HCT116 (cell line): ENCODE measurements around the gene TRIM24. TPM values are rescaled to one million over a fixed set of nuclear protein-coding genes. Genes with fewer than 3 reads are reported as not detected.
A peak's percentile ranks its signal among the peaks of the same experiment; 100 is the strongest.

Experiments used
- ATAC-seq: fragments of 200-7000 bp; cut with Tn5 transposase; 2 replicates; pipeline ENCODE4 v1.9.1; 2020; ENCODE audit warnings: mild to moderate bottlenecking, moderate library complexity
- BruUV-seq: library from RNA; stranded (reverse); fragments of 400-500 nt; replicated peaks from 2 replicates; lab custom pipeline; 2021; lab: Mats Ljungman, UMichigan
- CTCF ChIA-PET: fragments of 300-600 bp; sonication (Branson Sonifier 250); formaldehyde crosslinking; loops from one replicate; lab custom pipeline; 2021; ENCODE audit warnings: antibody characterized with exemption; lab: Charles Lee
- POLR2A ChIA-PET: fragments of 300-600, 350-600 bp; sonication (Branson Sonifier 250); formaldehyde crosslinking; loops from one replicate; lab custom pipeline; 2021; ENCODE audit warnings: antibody characterized with exemption; lab: Charles Lee
- RAD21 ChIA-PET, 2 experiments: fragments of 300-600 bp; sonication (Branson Sonifier 250); formaldehyde crosslinking; loops; one replicate each; lab custom pipeline; 2023; ENCODE audit warnings: low total read pairs in 2 of 2; ENCODE audit not compliant: uncharacterized antibody in 2 of 2, unreplicated experiment in 2 of 2, low non-redundant PET in 1 of 2; lab: Charles Lee
- DNase-seq: peaks from one replicate; pipeline ENCODE4 v3.0.0-alpha.2; 2010; ENCODE audit warnings: low read depth, low spot score
- H2AFZ ChIP-seq: fragments of 200-600 bp; shearing (Covaris generic), sonication (generic); 2 replicates; pipeline ENCODE4 v1.6.1; 2017; ENCODE audit warnings: low read depth, mixed run types, mixed read lengths, antibody characterized with exemption, low read length; ENCODE audit not compliant: poor library complexity, severe bottlenecking
- H3K27ac ChIP-seq: 2 replicates; pipeline ENCODE4 v1.5.1; 2012; ENCODE audit warnings: low read depth, low read length
- H3K27me3 ChIP-seq: fragments of 200-600 bp; sonication (generic); 2 replicates; pipeline ENCODE4 v1.6.1; 2016; ENCODE audit warnings: mixed run types, low read length, mixed read lengths; ENCODE audit not compliant: insufficient read depth
- H3K36me3 ChIP-seq, 2 experiments: fragments of 200-500 bp in 1 of 2; fragments of 200-600 bp in 1 of 2; sonication (Bioruptor generic) in 1 of 2; sonication (generic) in 1 of 2; 2 replicates each; pipeline versions ENCODE4 v1.5.1 to v1.6.1; 2014 to 2016; ENCODE audit warnings: low read length in 2 of 2, inconsistent platforms in 1 of 2, mixed read lengths in 1 of 2, mixed run types in 1 of 2; ENCODE audit not compliant: insufficient read depth in 2 of 2, control insufficient read depth in 1 of 2
- H3K4me1 ChIP-seq, 2 experiments: fragments of 200-600 bp in 1 of 2; sonication (generic) in 1 of 2; 2 replicates each; pipeline versions ENCODE4 v1.5.1 to v1.6.1; 2012 to 2017; ENCODE audit warnings: low read length in 2 of 2, inconsistent platforms in 1 of 2, mild to moderate bottlenecking in 1 of 2, mixed read lengths in 1 of 2, mixed run types in 1 of 2, moderate library complexity in 1 of 2; ENCODE audit not compliant: insufficient read depth in 2 of 2, control insufficient read depth in 1 of 2
- H3K4me2 ChIP-seq: fragments of 200-600 bp; sonication (generic); 2 replicates; pipeline ENCODE4 v1.6.1; 2017; ENCODE audit warnings: mixed run types, low read length, mixed read lengths
- H3K4me3 ChIP-seq, 2 experiments: fragments of 200-600 bp in 1 of 2; sonication (generic) in 1 of 2; replicated peaks in 1 of 2; 2 replicates each; pipeline ENCODE4 v1.5.1; 2011 to 2016; ENCODE audit warnings: low read length in 2 of 2, control low read depth in 1 of 2, low read depth in 1 of 2, mild to moderate bottlenecking in 1 of 2, mixed read lengths in 1 of 2, mixed run types in 1 of 2
- H3K79me2 ChIP-seq: fragments of 200-600 bp; sonication (generic); 2 replicates; pipeline ENCODE4 v1.6.1; 2017; ENCODE audit warnings: mild to moderate bottlenecking, mixed run types, low read length, moderate library complexity, mixed read lengths; ENCODE audit not compliant: insufficient read depth
- H3K9ac ChIP-seq: fragments of 200-600 bp; sonication (generic); 2 replicates; pipeline ENCODE4 v1.6.1; 2016; ENCODE audit warnings: low read length, mixed read lengths
- H3K9me2 ChIP-seq: fragments of 200-600 bp; sonication (generic), shearing (Covaris generic); 2 replicates; pipeline ENCODE4 v1.6.1; 2017; ENCODE audit warnings: mixed run types, mild to moderate bottlenecking, moderate library complexity; ENCODE audit not compliant: insufficient read depth
- H3K9me3 ChIP-seq, 2 experiments: fragments of 200-500 bp in 1 of 2; fragments of 200-600 bp in 1 of 2; sonication (Bioruptor generic) in 1 of 2; sonication (generic) in 1 of 2; 2 replicates each; pipeline ENCODE4 v1.6.1; 2014 to 2017; ENCODE audit warnings: low read length in 2 of 2, mixed read lengths in 2 of 2, inconsistent platforms in 1 of 2, low read depth in 1 of 2, mild to moderate bottlenecking in 1 of 2, mixed run types in 1 of 2, moderate library complexity in 1 of 2; ENCODE audit not compliant: control insufficient read depth in 1 of 2, insufficient read depth in 1 of 2
- H4K20me1 ChIP-seq: fragments of 200-600 bp; sonication (generic), shearing (Covaris generic); 2 replicates; pipeline ENCODE4 v1.6.1; 2017; ENCODE audit warnings: mixed run types, mild to moderate bottlenecking, moderate library complexity; ENCODE audit not compliant: insufficient read depth
- CBX3 ChIP-seq: IDR thresholded peaks from 2 replicates; pipeline ENCODE4 v1.6.1; 2012; ENCODE audit warnings: low read depth
- CEBPB ChIP-seq: IDR thresholded peaks from 2 replicates; pipeline ENCODE4 v1.6.1; 2012; ENCODE audit warnings: low read depth
- EGR1 ChIP-seq: IDR thresholded peaks from 2 replicates; pipeline ENCODE4 v1.6.1; 2012; ENCODE audit warnings: low read depth
- ELF1 ChIP-seq: IDR thresholded peaks from 2 replicates; pipeline ENCODE4 v1.6.1; 2012; ENCODE audit warnings: low read depth, borderline replicate concordance
- EZH2phosphoT487 ChIP-seq: fragments of 200-600 bp; IDR thresholded peaks from 2 replicates; pipeline ENCODE4 v1.6.1; 2018; ENCODE audit warnings: antibody characterized with exemption, borderline replicate concordance
- FOSL1 ChIP-seq: IDR thresholded peaks from 2 replicates; pipeline ENCODE4 v1.6.1; 2012; ENCODE audit warnings: low read depth
- JUND ChIP-seq: IDR thresholded peaks from 2 replicates; pipeline ENCODE4 v1.6.1; 2012
- POLR2AphosphoS5 ChIP-seq: IDR thresholded peaks from 2 replicates; pipeline ENCODE4 v1.6.1; 2011; ENCODE audit warnings: mild to moderate bottlenecking, low read depth, low read length, moderate library complexity
- RAD21 ChIP-seq: IDR thresholded peaks from 2 replicates; pipeline ENCODE4 v1.6.1; 2012; ENCODE audit warnings: low read depth, mild to moderate bottlenecking
- REST ChIP-seq: IDR thresholded peaks from 2 replicates; pipeline ENCODE4 v1.6.1; 2012; ENCODE audit warnings: low read depth
- SIN3A ChIP-seq: IDR thresholded peaks from 2 replicates; pipeline ENCODE4 v1.6.1; 2012; ENCODE audit warnings: low read depth
- SP1 ChIP-seq: IDR thresholded peaks from 2 replicates; pipeline ENCODE4 v1.6.1; 2012; ENCODE audit warnings: low read depth
- SRF ChIP-seq: IDR thresholded peaks from 2 replicates; pipeline ENCODE4 v1.6.1; 2012; ENCODE audit warnings: low read depth
- TCF7L2 ChIP-seq: IDR thresholded peaks from 2 replicates; pipeline ENCODE4 v1.7.0; 2011; ENCODE audit warnings: borderline replicate concordance, inconsistent platforms; ENCODE audit not compliant: insufficient read depth, insufficient read length; ENCODE audit errors: extremely low read depth
- YY1 ChIP-seq: IDR thresholded peaks from 2 replicates; pipeline ENCODE4 v1.6.1; 2011; ENCODE audit warnings: low read length, low read depth, moderate library complexity, mild to moderate bottlenecking; ENCODE audit not compliant: insufficient replicate concordance; ENCODE audit errors: extremely low read depth
- ZFX ChIP-seq: fragments of 450-650 bp; IDR thresholded peaks from 2 replicates; pipeline ENCODE4 v1.6.1; 2017
- ZNF274 ChIP-seq: fragments of 200-500 bp; sonication (Bioruptor generic); IDR thresholded peaks from 2 replicates; pipeline ENCODE4 v1.6.1; 2014; ENCODE audit warnings: mild to moderate bottlenecking, low read depth, low read length, inconsistent platforms
- intact Hi-C: fragments of 100-400 bp; cut with micrococcal nuclease; formaldehyde crosslinking; loops from 2 replicates; pipeline ENCODE4 v1.10.0; 2022
- total RNA-seq: library from RNA; stranded (reverse); gene quantifications from one replicate; pipeline ENCODE4 v1.2.1, GENCODE V29; 2021; ENCODE audit not compliant: unreplicated experiment

Gene TRIM24
- total RNA-seq, 1 experiment from 2014 or later, result 12.8 TPM

- intact Hi-C loops, result no loop called here
- Histone ChIP-seq H3K27ac (no peak overlapping the region), H3K79me2 (no peaks in the 10 kb centered on the region), H3K9me2 (no peaks in the 10 kb centered on the region), H3K4me2 (no peak overlapping the region), H3K9me3 (peaks cover 0 to 18% of the 10 kb centered on the region in 2 experiments; a peak in 2 of 4 replicates)
- ATAC-seq, result no peak
- TF ChIP-seq CBX3 (peak; percentile 88), YY1 (no peak)
- TF ChIP-seq, all 23 proteins: peak for 1
- POLR2A ChIA-PET, result no interaction called here
- CTCF ChIA-PET, result no interaction called here
- RAD21 ChIA-PET, result no interaction called here
- Histone ChIP-seq H3K27me3 (no peaks in the 10 kb centered on the region), H3K4me3 (no peak overlapping the region), H3K36me3 (no peaks in the 10 kb centered on the region), H3K4me1 (no peaks in the 10 kb centered on the region), H3K9ac (no peak overlapping the region), H4K20me1 (no peaks in the 10 kb centered on the region), H2AFZ (no peak overlapping the region)
- DNase-seq, result no peak
- no TSS peak for BruUV-seq
Observed at GRCh38 chr7:138429577-138430250, 30.3 kb upstream of the TRIM24 start.

GRCh38 chr7:138431517-138431916 lies 28.5 kb upstream of the TRIM24 start:
- no peak for DNase-seq
- Histone ChIP-seq H3K9ac (no peak overlapping the region), H3K27me3 (no peaks in the 10 kb centered on the region), H3K4me2 (no peak overlapping the region), H3K4me1 (peaks cover 0 to 7% of the 10 kb centered on the region in 2 experiments; a peak in 1 of 4 replicates), H3K27ac (no peak overlapping the region), H2AFZ (no peak overlapping the region), H4K20me1 (no peaks in the 10 kb centered on the region), H3K4me3 (no peak overlapping the region), H3K9me3 (peaks cover 0 to 18% of the 10 kb centered on the region in 2 experiments; a peak in 2 of 4 replicates), H3K9me2 (no peaks in the 10 kb centered on the region), H3K79me2 (no peaks in the 10 kb centered on the region), H3K36me3 (no peaks in the 10 kb centered on the region)
- ChIA-PET POLR2A (no interaction called here), CTCF (interaction anchor here (1.1 kb wide), 1 partner anchor 270 kb away, joined by 4 read pairs; no protein-coding TSS in a partner anchor), RAD21 (no interaction called here)
- no TSS peak for BruUV-seq
- intact Hi-C loops, result no loop called here
- ATAC-seq, result no peak
- TF ChIP-seq RAD21 (no peak), ZNF274 (no peak), EGR1 (no peak), ELF1 (no peak), SP1 (no peak), SIN3A (no peak), CEBPB (no peak), YY1 (no peak), SRF (no peak), TCF7L2 (no peak), ZFX (no peak), JUND (no peak), POLR2AphosphoS5 (no peak), FOSL1 (no peak), EZH2phosphoT487 (no peak), REST (no peak)
